GM19438 (cell line): ENCODE measurements around the gene VSX2.
A peak's percentile ranks its signal among the peaks of the same experiment; 100 is the strongest.

Experiments
- ATAC-seq: cut with Tn5 transposase; IDR thresholded peaks from one replicate; pipeline ENCODE4 v1.9.1; 2021; ENCODE audit warnings: low read depth; ENCODE audit not compliant: unreplicated experiment

The VSX2 gene

DNA sequence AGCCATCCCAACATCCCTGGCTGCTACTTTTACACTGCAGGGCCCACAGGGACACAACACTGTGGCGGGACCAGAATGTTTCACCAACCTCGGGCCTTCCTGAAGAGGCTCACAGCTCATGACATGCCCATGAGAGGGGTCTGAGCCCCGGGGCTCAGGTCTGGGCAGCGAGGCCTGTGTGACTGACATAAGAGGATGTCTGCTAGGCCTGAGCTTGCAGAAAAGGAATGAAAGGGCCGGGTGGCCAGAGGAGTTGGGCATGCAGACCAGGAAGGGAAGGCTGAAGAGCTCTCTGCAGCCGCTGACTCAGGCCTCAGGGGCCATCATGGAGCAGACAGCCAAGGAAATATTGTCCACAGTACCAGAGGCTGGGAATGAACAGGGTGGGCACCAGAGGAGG lies 18.3 kb upstream of the VSX2 start:
- no peak for ATAC-seq

GRCh38 chr14:74221741-74222140 lies 17.5 kb upstream of the VSX2 start:
- no peak for ATAC-seq

- ATAC-seq = no peak
These were observed 16.2 kb upstream of the VSX2 start for GRCh38 chr14:74223016-74223415.

- no peak for ATAC-seq
These were observed 7.5 kb upstream of the VSX2 start for GRCh38 chr14:74231784-74232183.

DNA sequence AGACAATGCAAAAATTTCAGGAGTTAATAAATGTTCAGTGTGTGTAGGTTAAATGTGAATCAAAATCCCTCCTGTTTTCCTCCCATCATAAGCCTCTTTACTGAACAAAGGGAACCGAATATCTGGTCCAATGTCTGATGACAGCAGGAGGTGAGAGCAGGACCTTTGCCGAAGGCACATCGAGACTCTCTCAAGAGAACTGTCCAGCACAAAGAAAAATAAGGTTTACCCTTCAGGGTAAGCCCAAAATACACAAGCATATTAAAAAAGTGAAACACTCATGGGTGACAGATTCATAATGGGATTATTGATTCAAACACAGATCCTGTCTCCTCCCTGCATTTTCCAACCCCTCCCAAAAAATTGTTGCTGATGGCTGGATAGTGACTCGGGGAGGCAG lies 4.2 kb upstream of the VSX2 start:
- no peak for ATAC-seq

DNA sequence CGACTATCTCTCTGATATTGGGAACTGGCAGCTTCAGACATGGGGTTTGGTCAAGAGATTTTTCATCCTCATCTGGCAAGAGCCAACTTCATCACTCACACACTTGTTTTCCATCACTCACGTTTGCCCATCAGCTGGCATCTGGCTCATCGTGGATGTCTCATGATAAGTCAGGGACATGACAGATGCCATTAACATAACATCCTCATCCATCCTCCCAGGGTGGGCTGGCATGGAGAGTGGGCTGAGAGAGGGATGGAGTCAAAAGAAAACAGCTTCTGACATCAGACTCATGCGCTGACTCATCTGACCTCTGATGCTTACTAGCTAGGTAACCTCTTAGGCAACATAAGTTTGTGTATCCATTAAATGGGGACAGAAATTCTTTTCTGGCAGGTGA lies 1.8 kb upstream of the VSX2 start:
- ATAC-seq = no peak

- ATAC-seq = no peak
These were observed 872 bp downstream of the VSX2 start for GRCh38 chr14:74239848-74240793.

DNA sequence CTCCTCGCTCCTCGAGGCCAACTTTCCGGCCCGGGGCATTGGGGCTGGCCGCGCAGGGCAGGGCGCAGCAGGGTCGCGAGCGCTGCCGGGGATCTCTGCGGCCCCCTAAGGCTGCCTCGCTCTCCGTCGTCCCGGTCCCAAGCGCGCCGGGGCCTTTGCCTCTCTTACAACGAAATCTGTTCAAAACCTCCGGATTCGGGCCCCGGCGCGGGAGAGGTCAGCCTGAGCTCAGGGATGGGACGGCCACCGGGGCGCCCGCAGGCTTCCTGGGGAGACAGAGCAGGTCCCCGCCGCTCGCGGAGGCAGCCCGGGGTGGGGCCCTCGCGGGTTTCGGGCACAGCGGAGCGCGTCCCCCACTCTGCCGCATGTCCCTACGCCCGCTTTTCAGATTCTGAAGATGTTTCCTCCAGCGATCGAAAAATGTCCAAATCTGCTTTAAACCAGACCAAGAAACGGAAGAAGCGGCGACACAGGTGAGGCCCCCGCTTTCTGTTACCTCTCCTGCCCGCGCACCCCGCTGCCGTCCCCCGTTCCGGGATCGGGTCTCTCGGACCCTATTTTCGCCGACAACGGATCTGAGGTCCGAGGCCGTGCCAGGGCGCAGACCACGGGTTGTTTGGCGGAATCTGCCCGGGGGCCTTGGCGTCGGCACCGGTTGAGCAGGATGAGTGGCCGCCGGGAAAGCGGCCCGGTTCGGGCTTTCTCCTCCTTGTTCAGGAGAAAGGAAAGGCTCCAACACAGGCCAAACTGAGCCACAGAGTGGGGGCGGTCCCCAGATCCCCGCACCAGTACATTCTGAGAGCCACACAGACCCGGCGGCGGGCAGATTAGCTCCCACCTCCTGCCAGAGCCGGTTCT lies 1.8 kb downstream of the VSX2 start:
- no peak for ATAC-seq

DNA sequence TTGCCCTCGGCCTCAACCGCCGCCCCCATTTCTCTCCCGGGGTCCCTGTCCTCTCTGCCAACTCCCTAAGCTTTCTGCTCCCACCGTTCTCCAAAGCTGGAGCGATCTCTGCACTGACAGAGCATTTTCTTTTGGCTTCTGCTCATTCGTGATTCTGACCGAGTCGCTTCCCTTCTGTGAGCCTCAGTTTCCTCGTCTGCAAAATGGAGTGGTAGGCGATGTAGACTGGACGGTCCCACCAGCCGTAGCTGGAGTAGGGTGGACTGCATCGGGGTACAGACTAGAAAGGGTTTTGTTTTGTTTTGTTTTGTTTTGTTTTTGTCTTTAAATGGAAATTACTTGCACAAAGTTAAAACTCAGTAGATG lies 2.4 kb downstream of the VSX2 start:
- no peak for ATAC-seq

DNA sequence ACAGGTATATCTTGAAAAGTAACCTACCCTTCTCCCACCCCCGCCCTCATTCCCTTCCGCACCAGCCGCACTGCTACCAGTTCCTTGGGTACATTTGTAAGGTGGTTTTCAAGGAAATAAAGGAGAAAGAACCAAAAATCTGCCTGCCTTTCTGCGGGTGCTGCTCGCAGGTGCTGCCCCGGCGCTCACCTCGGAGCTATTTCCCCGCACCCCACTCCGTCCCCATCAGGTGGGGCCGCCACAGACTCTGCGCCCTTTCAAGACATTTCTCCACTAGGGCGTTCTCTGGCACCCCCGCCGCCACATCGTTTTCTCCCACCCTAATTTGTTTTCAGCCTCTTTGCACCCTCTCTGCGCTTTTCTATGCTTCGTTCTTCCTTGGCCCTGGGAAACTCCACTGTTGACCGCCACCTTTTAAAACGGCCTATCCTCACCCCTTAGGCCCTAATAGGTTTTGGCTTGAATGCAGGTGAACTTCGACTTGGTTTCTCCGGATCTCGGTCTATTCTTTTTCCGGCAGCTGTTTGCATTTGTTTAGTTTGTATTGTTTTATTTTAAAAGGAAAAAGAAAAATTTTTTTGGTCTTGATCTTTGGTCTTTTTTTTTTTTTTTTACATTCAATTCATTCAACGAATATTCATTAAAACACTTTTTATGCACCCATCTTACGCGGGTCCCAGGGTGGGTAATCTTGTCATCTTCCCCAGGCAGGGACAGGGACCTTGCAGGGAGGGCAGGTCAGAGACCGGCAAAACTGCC lies 3.0 kb downstream of the VSX2 start:
- no peak for ATAC-seq

DNA sequence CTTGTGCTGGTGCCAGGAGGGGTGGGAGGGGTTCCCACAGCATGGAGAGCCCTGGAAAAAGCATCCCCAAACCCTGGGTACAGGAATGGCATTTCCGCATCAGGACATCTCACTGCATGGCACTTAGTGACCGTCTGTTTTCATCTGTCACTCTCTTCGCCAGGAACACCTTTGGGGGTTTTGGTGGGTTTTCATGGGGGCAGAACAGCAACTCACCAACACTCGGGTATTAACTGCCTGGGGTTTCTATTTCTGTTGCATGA lies 3.5 kb downstream of the VSX2 start:
- ATAC-seq = no peak

- no peak for ATAC-seq
These were observed 3.8 kb downstream of the VSX2 start for GRCh38 chr14:74243051-74243450.

- no peak for ATAC-seq
These were observed 4.9 kb downstream of the VSX2 start for GRCh38 chr14:74244115-74244514.

- ATAC-seq = no peak
These were observed 6.0 kb downstream of the VSX2 start for GRCh38 chr14:74245292-74245691.

GRCh38 chr14:74246542-74246941 lies 7.3 kb downstream of the VSX2 start:
- no peak for ATAC-seq

DNA sequence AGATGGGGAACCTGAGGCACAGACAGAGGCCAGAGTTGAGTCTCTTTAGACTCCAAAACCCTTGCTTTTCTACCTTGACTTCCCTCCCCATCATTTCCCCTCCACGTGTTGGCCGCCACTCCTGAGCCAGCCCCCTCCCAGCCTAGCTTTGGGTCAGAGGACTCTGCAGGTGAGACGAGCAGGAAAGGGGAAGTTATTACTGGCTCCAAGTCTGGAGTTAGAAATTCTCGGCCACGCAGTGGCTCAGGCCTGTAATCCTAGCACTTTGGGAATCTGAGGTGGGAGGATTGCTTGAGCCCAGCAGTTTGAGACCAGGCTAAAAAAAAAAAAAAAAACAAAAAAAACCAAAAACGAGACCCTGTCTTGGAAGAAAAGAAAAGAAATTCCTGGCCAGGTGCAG lies 8.8 kb downstream of the VSX2 start:
- no peak for ATAC-seq

- no peak for ATAC-seq
These were observed 10.5 kb downstream of the VSX2 start for GRCh38 chr14:74249433-74250375.

- no peak for ATAC-seq
These were observed 16.0 kb downstream of the VSX2 start for GRCh38 chr14:74255281-74255680.

DNA sequence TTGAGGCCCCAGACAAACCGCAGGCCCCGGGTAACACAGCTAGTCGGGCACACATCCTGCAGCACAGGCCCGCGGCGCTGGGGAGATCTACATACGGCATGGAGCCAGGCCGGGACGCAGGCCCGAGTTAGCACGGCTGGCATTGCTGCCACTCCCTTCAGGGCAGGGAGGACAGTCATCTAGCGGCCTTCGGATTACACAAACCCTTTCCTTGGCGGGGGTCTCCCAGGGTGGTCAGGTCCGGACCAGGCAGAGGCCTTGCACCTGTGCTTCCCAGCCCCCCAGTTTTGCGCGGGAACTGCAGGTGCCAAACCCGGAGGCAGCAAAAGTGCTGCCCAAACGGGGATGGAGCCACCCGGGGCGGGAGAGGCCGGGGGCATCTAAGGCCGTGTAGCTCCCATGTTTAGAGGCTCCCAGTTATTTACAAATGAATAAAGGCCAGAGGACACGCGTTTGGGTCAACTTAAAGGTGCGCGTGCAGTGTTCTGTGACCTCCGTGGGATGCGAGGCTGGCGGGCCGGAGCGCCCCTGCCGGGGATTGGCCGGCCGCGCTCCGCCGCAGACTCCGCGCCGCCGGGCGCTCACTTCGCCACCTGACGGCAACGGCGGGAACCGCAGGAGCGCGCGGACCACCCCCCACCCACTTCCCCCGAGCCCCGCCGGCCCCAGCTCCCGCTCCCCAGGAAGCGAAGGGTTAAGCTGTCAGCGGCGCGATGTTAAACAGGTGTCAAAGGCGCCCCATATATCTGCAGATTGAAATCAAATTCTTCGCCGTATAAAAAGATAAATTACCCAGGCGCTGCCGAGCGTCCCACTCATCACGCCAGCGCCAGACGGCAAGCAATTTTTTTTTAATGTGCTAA lies 18.1 kb downstream of the VSX2 start:
- ATAC-seq = peak; percentile 66
